NCI-H1092 treated with DMSO at 0.1 percent for 48 hours (cell line): ENCODE data around the gene EFNA5.
"Not testable (repeated sequence)": the region's sequence is repeated elsewhere in the genome, so short reads cannot be mapped to it uniquely, and the experiment has no call there.

Experiments used
- DNase-seq: peaks from one replicate; lab custom pipeline; 2025; lab: John Stamatoyannopoulos, UW

EFNA5 gene

DNA sequence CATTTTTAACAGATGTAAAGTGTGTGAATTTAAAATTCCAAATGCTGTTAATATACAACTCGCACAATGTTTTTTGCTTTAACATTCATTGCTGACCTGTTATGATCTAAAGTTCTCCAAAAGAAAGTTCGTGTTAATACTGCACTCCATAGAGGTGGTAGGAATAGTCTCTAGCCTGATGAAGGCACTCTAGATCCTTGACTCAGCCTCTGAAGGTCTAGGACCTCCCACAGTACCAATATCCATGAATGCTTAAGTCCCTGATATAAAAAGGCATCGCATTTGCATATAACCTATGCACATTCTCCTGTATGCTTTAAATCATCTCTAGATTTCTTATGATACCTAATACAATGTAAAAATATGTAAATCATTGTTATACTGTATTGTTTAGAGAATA, 213.6 kb downstream of the EFNA5 start:
- DNase-seq: no peak

DNA sequence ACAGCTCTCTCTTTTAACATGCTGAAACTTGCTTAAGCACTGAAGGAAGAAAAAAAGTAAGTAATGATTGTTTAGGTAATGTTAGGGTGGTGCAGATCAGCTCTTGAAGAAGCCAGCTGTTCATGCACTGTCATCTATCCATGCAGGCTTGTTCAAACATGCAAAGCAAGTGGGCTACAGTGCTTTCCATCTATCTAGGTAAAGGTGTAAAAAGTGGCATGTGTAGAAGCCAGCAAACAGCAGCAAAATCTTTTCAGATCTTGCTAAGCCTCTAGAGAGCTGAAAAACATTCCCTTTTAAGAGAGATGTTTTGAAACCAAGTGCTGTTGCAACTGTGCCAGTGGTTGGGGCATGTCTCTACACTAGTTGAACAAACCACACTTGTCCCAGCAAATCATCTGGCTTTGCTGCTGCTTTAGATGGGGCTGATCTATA, 214.4 kb downstream of the EFNA5 start:
- no peak for DNase-seq

DNA sequence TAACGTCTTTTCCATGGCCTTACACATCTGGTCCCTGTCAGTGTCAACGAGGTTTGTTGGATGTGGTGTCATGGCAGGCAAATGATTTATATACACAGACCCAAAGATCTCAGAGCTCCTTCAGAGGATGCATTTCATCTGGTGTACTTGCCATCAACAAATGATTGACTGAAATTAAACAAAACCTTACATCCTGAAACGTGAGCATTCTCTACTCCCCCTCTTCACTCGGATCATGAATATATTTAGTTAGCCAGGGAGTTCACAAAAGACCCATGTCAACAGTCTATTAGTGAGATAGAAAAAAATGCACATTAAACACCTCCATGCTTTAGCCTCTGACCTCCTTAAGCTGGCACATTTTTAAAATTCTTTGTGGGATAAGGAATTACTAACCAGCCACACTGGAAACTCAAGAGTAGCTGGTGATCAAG, 215.6 kb downstream of the EFNA5 start:
- no peak for DNase-seq

DNA sequence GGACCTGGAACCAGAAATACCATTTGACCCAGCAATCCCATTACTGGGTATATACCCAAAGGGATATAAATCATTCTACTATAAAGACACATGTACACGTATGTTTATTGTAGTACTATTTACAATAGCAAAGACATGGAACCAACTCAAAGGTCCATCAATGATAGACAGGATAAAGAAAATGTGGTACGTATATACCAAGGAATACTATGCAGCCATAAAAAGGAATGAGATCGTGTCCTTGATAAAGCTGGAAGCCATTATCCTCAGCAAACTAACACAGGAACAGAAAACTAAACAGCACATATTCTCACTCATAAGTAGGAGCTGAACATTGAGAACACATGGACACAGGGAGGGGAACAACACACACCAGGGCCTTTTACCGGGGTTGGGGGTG, 218.9 kb downstream of the EFNA5 start:
- not testable (repeated sequence) for DNase-seq

DNA sequence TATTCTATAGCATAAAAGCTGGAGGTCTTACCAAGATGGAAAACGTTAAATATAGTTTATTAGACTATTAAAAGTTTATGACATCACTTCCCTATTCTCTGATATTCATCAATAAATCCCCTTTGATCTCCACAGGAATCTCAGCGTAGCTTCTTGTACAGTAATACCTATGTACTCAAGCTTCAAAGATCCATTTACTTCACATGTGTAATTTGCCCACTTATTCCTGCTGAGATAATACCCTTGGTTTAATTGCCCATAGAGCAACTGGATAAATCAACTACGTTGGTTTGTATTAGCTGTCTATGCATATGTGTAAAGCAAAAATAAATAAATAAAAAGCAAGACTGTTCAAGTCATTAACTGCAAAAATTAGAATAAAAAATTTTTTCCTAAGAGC, 219.7 kb downstream of the EFNA5 start:
- no peak for DNase-seq

DNA sequence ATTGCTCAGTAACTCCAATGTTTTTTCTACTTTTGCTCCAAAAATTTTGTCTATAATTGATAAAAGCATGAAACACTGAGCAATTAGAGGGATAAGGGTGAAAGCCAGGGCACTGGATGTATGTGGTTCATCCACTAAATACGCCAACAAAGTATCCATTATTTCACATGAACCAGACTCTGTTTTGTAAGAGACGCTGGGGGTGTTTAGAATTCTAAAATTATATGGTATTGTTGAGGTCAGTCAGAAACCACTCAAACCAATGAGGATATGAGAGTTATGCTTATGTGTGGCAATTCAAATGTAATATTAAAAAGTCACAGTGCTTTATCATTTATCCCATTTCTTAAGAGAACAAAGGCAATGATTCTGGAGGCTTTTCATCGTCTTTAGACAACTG, 220.2 kb downstream of the EFNA5 start:
- no peak for DNase-seq

DNA sequence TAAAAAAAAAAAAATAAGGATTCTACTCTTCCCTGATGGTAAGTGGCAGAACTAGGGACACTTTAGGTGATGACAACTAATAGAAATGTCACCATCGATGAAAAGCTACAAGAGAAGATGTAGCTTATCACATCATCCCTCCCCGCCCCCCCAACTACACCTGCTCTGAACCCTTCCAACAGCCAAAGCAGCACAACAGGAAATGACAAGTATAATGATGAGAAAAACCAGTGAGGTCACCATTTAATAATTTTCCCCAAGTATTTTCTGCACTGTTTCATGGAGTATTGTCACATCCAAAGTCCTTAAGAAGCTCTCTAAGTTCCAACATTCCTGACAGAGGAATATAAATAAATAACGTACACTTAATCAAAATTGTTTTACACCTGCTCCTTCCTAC, 221.4 kb downstream of the EFNA5 start:
- no peak for DNase-seq

DNA sequence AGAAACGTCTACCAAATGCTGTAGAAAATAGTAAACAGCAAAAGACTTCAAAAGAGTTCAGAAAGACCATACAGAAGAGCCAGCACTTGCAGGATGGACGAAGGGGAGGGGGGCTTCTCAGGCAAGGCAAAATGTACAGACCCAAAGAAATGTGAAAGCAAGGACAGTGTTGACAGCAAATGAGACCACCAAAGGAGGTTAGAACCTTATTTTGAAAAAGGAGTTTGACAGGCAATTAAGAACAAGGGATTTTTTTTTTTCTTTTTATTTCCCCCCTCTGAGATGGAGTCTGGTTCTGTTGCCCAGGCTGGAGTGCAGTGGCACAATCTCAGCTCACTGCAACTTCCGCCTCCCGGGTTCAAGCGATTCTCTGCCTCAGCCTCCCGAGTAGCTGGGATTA, 223.2 kb downstream of the EFNA5 start:
- no peak for DNase-seq

DNA sequence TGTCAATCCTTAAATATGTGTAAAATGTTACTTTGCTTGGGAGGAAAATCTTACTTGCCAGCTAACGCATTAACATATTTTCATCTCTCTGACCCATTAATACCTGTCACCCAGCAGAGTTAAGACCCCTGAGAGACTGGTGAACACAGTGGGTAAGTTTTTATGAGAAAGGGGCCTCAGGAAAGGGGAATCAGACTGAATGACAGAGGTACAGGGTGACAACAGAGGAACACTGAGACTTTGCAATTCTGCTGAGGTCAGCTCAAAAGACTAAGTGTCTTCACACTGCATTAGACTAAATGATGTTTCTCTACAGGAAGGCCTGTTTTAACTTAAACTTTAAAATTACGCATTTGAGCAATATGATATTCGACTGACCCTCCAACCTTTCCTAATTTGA, 223.8 kb downstream of the EFNA5 start:
- no peak for DNase-seq

DNA sequence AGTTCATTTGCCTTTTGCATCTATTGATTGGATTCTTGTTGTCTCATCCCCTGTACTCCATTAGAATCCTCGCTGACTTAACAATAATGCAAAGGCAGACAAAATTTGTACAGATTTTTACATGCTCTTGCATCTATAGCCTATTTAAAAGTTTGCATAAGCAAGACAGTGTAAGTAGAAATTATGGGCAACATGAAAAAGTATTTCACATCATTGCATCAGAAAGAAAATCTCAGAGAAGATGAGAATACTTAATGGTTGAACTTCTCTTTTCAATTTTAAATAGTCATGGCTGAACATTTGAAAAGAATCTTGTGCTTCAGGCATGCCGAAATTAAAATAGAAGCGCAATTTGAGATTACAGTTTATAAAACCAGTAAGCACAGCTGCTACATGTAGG, 226.4 kb downstream of the EFNA5 start:
- DNase-seq: no peak

DNA sequence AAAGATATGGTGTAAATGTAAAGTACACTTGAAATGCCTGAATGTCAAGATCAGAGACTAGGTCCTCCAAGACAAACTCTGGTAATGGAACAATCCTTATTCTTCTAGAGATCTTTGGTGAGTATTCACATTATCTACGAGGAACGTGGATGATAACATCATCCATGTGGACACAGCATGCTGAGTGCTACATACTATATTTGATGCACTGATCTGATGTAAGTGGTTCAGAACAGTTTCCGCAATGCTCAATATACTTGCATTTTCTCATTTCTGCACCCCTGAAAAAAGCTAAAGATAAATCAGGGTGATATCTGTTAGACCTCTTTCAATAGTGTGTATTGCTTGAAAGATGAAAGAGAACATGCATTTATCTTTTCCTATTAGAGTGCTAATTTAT, 226.8 kb downstream of the EFNA5 start:
- no peak for DNase-seq

DNA sequence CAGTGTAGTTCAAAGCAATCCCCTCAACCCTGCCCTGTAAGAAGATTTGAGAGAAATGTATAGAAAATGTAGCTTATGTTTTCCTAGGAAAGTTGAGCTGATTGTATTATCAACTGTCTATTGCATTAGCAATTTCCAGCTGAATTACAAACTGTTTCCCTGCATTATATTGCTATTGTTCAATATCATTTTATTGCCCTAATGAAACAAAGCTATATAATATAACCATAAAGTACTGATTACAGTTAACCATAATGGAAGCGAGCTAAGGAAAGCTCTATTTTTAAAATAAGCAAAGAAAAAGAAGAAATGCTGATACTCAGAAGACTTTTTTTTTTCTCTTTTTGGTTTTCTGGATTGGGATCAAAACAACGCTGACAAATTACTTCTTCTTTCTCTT, 228.3 kb downstream of the EFNA5 start:
- no peak for DNase-seq

DNA sequence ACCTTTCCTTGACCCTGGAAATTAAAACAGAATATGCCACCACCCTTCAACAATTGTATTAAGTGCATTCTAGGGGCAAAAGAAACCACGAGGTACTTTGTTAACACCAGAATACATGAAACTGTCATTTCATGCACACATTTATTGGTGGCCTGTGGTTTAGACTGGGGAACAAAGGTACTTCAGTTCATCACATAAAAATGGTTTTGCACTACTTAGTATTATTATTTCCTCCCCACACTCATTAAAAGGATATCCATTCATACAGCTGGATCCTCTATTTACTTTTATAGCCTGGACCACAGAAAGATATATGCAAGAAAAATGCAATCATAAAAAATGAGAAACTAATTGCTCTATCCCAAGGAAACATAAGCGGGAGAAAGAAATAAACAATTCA, 230.9 kb downstream of the EFNA5 start:
- DNase-seq: no peak

DNA sequence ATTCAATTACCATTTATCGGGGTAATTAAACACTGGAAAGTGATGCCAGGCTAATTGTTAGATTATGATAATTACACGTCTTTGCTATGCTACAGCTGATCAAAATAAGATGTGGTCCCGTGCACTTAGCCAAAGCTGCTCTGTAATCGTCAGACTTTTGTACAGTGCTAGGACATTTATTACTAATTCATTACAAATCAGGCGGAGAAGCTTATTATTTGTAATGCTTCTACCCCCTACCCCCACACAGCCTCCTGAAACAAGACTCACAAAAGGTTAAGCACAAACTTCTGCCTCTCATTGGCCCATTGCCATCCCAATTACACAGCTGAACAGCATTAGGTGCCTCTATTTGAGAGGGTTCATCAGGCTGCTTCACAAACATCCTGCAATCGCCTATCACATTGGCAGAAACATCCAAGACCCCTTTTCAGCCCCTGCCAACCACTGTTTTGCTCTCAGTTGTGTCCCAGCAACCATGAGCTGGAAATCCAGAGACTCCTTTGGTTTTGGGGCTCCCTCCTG, 232.7 kb downstream of the EFNA5 start:
- DNase-seq: no peak

DNA sequence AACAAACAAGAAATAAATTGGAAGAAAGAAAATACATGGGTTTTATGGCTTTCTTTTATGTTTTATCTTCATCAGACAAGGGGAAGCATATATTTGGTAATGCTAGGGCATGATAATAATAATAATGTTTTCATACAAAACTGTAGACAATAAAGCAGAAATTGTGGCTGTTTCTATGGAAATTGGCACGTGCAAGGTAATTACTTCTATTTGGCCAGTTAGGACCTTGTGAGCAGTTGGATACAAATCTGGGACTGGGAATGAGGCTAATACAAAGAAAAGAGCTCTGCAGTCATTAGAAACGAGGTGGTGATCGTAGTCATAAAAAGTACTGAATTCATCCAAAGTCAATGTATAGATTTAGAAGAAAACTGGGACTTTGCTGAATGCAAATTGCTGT, 233.6 kb downstream of the EFNA5 start:
- DNase-seq: no peak

DNA sequence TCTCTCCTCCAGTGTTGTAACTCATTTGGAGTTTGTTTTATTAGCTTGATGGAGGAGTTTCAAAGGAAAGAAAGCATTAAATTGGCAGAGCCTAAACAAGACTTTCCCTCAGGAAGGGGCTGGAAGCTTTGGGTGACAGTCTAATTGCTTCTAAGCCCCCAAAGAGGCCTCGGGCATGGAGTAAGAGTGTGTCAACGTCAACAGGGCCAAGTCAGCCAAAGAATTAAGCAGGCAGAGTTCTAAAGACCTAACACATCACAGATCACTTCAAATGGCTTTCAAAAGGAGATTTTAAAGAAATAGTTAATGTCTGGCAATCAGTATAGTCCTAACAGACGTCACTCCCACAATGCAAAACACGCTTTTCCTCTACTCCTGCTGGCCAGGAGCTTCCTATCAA, 234.5 kb downstream of the EFNA5 start:
- no peak for DNase-seq

DNA sequence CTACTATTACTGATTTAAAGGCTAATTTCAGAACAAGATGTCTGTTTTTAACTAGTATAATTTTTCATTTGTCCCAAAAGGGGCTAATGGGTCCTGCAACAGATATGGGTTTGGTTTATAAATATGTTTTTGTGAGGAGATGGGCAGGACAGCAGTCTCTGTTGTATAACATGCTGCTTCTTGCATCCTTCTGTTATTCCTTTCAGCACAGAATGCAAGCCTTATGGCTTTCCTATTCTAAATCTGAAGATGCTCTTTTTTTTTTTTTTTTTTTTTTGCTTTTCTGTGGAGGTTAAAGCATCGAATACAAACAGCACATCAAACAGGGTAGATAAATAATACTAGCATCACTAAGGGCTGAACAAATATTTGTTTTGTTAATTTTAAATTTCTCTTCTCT, 235.7 kb downstream of the EFNA5 start:
- DNase-seq: no peak

DNA sequence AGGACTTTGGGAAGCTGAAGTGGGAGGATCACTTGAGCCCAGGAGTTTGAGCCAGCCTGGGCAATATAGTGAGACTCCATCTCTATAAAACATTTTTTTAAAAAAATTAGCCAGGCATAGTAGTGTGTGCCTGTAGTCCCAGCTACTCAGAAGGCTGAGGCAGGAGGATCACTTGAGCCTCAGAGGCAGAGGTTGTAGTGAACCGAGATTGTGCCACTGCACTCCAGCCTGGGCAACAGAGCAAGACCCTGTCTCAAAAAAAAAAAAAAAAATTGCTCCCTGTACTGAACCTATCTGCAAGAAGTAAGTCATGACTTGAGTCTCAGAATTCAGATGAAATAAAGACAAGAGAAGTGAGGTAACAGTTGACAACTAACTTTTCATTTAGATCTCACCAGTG, 237.1 kb downstream of the EFNA5 start:
- not testable (repeated sequence) for DNase-seq

DNA sequence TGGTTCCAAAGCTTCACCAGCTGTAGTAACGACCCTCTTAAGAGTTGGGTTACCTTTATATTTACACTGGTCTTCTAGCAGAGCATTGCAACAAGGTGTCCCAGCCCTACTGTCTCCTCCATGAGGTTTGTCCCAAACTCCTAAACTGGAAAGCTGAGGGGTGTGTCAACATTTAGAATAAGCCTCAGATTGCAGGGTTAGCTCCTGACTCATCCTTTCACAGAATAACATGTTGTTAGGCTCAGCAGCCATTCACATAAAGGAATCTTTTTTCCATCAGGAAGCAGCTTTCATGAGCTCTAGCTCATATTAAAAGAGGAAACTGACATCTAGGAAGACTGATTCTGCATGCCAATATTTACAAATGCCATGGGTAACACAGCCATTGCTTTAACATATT, 238.7 kb downstream of the EFNA5 start:
- no peak for DNase-seq

DNA sequence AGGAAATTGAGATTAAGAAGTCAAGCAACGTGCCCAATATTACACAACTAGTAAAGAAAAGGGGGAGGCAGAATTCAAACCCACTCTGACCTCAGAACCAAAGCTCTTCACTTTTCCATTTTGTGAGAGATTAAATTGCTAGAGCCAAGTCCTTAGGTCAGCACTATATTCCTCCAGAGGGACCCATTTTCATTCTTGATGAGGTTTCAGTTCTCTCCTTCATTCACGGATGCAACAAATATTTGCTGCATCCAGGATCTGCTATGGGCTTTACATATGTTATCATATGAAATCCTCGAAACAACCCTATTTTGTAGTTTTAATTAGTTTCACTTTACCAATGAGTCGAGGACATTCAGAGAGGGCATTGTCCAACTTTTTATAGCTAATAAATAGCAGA, 239.2 kb downstream of the EFNA5 start:
- DNase-seq: no peak

DNA sequence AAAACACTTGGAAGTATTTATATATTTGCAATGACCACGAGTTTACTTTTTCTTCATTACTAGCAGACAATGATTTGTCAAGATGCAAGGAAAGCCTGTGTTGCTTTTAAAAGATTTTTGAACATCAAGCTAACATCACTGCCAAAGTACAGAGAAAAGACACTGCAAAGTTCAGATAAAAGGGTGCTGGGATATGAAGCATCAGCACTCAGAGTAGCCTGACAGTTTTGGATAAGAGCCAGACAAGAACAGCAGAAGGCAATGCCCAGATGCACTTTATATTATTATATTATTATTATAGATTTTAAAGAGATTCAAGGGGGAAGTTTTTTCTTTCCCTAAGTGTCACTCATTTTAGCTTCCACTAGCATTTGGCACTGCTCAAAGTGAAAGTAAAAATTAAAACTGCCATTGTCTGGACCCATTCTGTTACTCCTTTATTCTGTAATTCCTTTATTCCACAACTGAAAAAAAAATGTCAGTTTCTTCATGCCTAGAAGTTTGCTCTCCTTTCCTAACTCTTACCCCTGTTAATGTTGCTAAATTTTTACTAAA, 240.6 kb downstream of the EFNA5 start:
- DNase-seq: no peak

DNA sequence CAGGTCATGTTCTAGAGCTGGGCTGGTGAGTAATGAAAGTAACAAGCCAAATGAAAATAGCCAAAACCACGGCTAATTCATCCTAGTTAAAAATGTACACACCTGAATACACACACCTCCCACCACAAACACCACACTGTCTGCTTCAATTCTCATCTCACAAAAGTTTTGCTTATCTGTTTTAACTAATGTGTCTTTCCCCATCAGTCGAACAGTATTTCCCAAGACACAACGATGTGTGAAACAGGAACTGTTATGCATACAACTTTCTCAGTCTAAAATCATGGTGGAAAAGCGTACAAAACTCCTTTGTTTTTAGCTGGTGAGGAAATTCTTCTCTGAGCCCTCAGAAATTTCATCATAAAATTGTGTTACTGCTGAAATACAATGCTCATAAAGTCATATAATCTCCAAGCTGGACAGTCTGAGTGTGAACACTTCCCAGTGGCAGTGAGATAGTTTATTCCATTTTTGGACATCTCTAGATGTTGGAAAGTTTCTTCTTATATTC, 242.4 kb downstream of the EFNA5 start:
- DNase-seq: no peak

DNA sequence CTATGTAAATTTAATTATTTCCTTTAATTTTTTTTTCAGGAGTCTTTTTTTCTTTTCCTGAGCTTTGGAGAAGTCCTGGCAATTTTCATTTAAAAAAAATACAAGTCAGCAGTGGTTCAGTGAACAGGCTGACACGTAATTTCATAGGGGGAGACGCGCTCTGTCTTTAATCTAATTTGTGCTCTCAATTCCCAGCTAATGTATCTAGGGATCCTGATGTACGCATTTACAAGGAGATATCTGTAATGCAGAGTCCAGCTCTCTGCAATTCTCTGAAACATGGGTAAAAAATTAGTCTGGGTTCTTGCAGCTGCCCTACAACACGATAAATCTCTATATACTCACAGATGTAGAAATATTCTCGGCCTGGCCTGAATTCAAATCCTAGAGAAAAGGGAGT, 243.9 kb downstream of the EFNA5 start:
- DNase-seq: no peak

DNA sequence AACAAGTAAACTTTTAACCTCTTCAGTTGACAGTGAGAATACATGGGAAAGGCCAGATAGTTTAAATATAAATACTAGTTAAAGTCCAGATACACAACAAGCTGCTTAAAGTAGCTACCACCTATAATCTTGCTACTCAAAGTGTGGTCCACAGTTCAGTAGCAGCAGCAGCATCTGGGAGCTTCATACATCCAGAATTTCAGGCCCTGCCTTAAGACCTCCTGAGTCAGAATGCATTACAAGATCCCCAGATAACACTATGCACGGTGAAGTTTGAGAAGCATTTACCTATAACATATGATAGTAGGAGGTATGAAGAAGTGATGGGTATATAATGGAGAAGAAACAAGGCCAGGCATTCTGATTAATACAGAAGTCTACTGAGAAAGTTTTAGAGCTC, 244.5 kb downstream of the EFNA5 start:
- no peak for DNase-seq
